Raji (cell line): ENCODE measurements around the gene PDE4D.
A peak's percentile ranks its signal among the peaks of the same experiment; 100 is the strongest.

ENCODE experiments used
- POLR2A ChIP-seq: IDR thresholded peaks from 2 replicates; pipeline ENCODE4 v1.6.1; 2011; ENCODE audit warnings: low read depth, low read length, control low read depth; ENCODE audit not compliant: insufficient read depth

The PDE4D gene

DNA sequence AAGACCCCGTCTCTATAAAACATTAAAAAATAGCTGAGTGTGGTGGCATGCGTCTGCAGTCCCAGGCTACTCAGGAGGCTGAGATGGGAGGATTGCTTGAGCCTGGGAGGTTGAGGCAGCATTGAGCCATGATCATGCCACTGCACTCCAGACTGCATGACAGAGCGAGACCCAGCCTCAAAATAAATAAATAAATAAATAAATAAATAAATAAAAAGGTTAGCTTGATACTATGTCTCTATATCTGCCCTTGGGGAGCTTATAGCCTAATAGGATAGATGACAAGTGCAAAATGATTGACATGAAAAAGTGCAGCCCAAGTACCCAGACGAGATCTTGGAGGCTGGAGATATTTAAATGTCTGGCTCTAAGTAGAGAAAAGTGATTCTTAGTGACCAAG is 122.6 kb downstream of the PDE4D start:
- TF ChIP-seq POLR2A = no peak

GRCh38 chr5:59769832-59770231 is 123.7 kb downstream of the PDE4D start:
- no peak for TF ChIP-seq POLR2A

DNA sequence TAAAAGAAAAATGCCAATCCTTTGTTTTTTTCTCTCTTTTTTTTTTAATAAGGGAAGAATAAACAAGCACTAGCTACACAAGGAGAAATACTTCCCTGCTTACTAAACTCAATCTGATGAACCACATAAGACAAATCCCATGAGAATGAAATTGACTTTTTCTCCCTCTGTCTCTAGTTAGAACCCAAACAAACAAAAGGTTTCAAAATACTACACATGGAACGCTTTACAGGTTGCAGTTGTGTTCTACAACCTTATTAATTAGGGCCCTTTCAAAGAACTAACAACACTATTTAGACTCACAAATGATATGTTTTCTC is 124.5 kb downstream of the PDE4D start:
- TF ChIP-seq POLR2A = no peak

GRCh38 chr5:59768152-59769040 is 125.1 kb downstream of the PDE4D start:
- TF ChIP-seq POLR2A = peak; percentile 81

- TF ChIP-seq POLR2A = no peak
Observed at GRCh38 chr5:59767681-59768151, 125.8 kb downstream of the PDE4D start.

GRCh38 chr5:59767211-59767605 is 126.3 kb downstream of the PDE4D start:
- TF ChIP-seq POLR2A = no peak

DNA sequence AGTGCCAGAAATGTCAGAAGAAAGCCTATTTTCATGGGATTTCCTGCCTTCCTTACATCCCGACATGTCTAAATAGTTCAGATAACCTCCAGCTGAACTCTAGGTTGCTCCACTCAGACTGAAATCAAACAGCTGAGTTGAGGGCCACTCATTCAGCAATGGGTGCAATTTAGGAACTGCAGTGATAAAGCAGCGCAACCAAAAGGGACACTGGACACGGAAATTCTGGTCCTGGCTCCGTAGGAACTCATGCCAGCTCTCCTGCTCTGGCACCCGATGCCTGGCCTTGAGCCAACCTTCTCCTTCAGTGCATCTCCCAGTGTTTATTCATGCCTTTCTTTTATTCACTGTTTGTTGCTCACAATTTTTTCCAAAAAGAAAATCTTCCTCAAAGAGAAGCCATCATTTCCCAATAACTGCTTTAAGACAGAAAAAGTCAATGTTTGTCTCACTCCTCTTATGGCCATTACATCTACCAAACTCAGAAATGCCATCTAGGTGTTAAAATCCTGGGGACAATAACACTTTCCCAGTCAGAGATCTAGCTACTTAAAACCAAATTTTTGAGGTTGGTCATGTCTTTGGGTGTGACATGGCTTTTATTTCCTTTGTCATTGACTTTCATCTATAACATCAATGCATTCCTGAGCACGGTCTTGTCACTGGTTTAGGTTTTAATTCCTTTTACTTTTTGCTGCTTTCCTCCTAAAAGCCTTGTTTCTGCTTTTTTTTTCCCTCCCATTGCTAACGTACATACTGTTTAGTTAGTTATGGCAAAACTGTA is 126.9 kb downstream of the PDE4D start:
- TF ChIP-seq POLR2A = no peak

- TF ChIP-seq POLR2A = no peak
Observed at GRCh38 chr5:59765446-59765845, 128.1 kb downstream of the PDE4D start.

DNA sequence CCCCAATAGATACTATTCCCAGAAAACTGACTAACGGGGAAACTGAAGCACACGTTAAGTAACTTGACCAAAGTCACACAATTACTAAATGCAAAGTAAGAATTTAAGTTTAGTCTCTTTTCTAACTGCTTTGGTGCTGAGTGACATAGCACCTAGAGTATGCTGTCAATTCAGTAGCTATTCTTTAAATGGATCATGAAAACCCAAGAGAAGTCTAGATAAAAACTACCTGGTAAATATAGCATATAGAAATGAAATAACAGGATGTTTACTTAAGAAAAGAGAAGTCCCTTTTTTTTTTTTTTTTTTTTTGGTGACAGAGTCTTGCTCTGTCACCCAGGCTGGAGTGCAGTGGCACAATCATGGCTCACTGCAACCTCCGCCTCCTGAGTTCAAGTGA is 129.2 kb downstream of the PDE4D start:
- TF ChIP-seq POLR2A = 0 out of 2 replicates have a peak, but pooled peaks have one; percentile 23

GRCh38 chr5:59763541-59763940 is 130.0 kb downstream of the PDE4D start:
- TF ChIP-seq POLR2A = no peak

GRCh38 chr5:59760785-59761348 is 132.7 kb downstream of the PDE4D start:
- no peak for TF ChIP-seq POLR2A

DNA sequence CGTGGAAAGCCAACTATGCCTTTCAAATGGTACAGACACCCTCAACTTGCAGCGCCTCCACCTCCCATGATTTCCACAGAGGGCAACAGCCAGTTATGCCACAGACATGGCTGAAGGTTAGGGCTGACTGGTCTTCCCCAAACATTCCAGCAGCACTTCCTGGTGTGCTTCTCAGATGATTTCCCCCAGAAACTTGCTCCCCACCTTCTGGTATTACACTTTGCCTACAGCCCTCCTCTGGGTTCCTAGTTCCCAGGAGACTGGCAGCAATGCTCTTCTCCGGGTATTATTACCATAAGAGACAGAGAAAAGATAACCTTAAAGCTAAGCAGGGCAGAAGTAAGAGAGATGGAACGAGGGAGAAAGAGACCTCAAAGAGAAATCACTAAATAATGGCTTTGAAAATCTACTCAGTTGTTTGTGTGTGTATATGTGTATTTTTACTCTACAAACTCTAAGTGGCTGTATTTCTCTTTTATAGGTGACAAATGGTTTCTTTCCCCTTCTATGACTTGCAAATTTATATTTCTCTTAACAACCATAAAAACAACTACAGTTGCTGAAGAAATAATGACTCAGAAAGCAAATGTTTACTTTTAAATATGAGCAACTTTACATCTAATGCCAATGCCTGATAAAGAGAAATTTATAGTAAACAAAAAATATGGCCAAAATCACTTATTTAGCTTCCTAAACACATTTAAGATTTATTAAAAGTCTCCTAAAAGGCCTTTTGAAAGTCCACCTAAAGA is 133.8 kb downstream of the PDE4D start:
- no peak for TF ChIP-seq POLR2A

- no peak for TF ChIP-seq POLR2A
Observed at GRCh38 chr5:59758566-59758965, 135.0 kb downstream of the PDE4D start.

- TF ChIP-seq POLR2A = no peak
Observed at GRCh38 chr5:59757442-59757841, 136.1 kb downstream of the PDE4D start.
